KBM-7 (cell line): Measurements from ENCODE around the gene ZDHHC11B.

Source experiments
- DNase-seq: peaks from one replicate; pipeline ENCODE4 v3.0.0-alpha.2; 2015
- in situ Hi-C: fragments of 300-500 bp; cut with MboI; formaldehyde crosslinking; loops from 2 replicates; pipeline ENCODE4 v1.14.3; 2020; ENCODE audit warnings: low sequenced_read_pairs, low pct_unique_long_range_greater_than_20kb, mixed read lengths

The ZDHHC11B gene

GRCh38 chr5:669842-670395 lies 114.6 kb downstream of the ZDHHC11B start:
- no peak for DNase-seq
- in situ Hi-C loops: no loop called here

GRCh38 chr5:669111-669841 lies 115.3 kb downstream of the ZDHHC11B start:
- in situ Hi-C loops: no loop called here
- no peak for DNase-seq

DNA sequence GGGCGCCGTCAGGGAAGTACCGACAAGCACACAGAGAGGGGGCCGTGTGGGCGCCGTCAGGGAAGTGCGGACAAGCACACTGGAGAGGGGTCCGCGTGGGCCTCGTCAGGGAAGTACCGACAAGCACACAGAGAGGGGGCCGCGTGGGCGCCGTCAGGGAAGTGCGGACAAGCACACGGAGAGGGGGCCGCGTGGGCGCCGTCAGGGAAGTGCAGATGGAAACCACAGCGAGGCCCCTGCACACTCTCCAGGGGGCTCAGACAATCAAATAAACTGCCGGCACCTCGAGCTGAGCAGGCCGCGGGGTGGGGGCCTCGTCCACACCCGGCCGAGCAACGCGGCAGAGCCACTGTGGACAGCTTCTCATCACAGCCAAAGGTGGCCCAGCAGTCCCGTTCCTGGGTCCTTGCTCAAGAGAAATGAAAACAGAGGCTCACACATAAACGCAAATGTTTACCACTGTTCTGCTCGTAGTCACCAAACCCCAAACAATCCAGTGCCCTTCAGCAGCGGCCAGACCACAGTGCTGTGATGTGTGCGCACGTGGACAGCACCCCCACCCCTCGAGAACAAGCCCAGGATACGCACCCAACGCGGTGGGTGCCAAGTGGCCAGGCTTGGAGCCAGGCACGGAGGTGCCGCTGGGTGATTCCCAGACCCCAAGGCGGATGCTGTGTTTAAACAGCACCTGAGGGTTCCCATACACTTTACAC lies 116.1 kb downstream of the ZDHHC11B start:
- in situ Hi-C loops: no loop called here

DNA sequence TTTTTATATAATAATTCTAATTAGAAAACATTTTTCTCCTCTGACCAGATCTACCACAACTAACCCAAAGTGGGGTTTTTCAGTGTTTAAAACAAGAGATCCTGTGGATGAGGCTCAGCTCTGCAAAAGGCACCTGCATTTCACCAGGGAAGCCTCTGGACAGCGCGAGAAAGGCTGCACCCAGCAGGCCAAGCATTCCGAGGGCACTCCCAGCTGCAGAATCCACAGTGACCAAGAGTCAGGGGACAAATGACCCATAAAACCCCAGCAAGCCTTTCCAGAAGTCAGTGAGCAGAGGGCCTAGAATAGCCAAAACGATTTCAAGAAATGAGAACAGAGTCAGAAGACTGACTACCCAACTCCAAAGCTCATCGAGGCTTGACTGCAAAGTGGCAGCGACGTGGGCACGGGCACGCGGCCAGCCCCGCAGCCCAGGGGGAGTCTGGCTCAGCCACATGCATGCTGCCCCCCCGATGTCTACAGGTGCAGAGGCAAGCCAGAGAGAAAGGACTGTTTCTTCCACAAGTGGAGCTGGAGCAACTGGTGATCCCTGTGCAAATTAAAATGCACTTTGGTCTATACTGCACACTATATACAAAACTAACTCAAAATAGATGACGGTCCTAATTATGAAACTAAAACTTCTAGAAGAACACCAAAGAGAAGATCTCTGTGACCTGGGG lies 117.6 kb downstream of the ZDHHC11B start:
- in situ Hi-C loops: no loop called here
- DNase-seq: no peak

More for the DNA sequence above, 116.1 kb downstream of the ZDHHC11B start:
- no peak for DNase-seq

DNA sequence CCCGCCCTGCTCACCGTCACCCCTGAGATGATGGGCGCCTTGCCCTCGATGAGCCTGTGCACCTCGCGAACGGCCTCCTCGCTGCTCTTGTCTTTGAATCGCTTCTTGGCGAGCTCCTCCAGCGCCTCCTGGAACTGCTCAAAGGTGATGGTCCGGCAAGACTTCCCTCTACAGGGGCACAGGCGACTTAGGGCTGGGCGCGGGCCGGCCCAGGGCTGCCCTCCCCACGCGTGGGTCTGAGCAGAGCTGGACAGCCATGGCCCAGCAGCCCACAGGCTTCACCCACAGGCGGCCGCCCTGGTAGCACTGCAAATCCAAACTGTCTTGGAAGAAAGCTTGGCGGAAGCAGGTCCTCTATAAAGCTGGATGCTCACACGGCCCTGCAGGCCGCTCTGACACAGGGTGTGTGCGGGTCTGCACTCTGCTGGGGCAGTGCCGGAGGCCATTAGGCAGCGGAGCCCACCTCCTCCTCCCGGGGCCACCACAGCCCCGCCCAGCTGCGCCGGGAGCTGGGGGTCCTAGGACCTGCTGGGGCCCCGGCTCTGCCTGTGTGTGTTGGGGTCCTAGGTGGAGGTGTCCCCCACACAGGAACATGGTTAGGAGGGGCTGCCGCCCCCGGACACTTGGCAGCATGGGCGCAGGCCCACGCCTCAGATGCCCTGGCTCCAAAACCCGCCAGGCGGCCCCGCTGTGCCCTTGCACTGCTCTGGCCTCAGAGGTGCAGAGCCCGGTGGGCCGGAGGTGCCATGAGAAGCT lies 118.4 kb downstream of the ZDHHC11B start:
- in situ Hi-C loops: no loop called here
- DNase-seq: no peak

DNA sequence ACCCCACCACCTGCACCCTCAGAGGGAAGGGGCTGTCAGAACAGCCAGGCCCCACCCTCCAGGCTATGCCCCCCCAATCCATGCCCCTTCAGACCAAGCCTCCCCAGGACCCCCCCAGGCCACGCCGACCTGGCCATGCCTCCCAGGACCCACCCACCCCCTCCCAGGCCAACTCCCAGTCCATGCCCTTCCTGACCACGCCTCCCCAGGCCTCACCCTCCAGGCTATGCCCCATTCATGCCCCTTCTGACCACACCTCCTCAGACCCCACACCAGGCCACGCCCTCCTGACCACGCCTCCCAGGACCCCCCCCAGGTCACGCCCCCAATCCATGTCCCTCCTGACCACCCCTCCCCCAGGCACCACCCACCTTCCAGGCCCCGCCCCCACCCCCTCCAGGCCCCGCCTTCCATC lies 119.0 kb downstream of the ZDHHC11B start:
- in situ Hi-C loops: no loop called here
- no peak for DNase-seq

GRCh38 chr5:664994-665360 lies 119.6 kb downstream of the ZDHHC11B start:
- in situ Hi-C loops: no loop called here
- DNase-seq: no peak

- DNase-seq: no peak
- in situ Hi-C loops: no loop called here
Observed at GRCh38 chr5:664343-664993, 120.1 kb downstream of the ZDHHC11B start.

DNA sequence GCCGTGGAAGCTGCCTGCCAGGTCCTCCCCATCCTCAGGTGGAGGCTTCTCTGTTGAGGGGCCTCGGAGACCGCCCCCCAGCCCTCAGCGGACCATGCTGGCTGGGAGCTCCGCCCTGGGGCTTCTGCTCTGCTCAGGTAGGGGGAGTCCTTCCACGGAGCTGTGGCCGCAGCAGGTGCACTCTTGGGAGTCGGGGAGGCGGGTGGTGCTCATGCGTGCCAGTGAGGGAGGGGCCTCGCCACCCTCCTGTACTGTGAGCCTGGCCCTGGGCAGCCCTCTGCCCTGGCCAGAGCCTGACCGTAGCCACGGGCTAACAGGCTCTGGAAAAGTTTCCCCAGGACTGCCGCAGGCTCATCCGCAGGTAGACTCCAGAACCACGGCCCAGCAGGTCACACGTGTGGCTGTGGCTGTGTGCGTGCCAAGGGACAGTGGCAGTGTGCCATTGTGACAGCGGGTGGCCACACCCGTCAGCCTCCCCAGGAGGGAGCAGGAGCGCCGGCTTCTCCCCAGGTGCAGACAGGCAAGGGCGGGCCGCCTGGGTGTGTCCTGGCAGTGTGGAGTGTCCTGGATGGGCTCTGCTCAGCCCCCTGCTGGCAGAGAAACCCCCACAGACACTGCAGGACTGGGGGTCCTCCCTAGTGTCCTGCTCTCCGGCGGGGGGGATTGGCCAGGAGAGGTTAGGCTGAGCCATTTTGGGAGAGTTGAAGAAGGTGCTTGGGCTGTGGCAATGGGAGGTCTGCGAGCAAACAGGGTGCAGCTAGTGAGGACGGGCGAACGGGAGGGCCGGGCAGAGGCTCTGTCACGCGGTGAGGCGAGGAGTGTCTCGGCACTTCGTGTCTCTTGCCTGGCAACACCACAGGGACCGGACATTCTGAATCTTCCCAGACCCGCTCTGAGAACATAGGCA lies 120.8 kb downstream of the ZDHHC11B start:
- in situ Hi-C loops: no loop called here
- no peak for DNase-seq

GRCh38 chr5:662751-663435 lies 121.6 kb downstream of the ZDHHC11B start:
- in situ Hi-C loops: no loop called here
- DNase-seq: no peak

- in situ Hi-C loops: no loop called here
- DNase-seq: no peak
Observed at GRCh38 chr5:661891-662750, 122.4 kb downstream of the ZDHHC11B start.

DNA sequence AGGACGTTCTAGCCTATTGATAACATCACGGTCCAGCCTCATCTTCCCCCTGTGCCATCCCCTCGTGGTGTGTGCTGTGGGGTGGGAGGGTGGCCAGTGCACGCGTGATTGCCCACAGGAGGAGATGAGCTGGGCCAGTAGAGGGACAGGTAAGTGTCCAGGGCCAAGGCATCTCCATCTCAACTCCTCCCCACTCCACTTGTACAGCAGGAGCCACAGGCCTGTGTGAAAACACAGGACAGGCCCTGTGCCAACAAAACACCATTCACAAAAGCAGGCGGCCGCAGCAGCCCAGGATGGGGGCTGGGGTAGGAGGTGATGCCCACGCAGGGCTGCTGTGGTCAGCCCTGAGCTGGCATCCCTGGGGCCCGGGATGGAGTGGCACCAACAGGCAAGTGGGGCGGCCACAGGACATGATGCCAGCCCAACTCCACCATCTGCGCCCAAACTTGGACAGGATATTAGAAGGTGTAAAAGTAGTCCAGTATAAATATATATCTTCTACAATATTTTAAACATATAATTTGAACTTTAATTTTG lies 124.0 kb downstream of the ZDHHC11B start:
- DNase-seq: no peak
- in situ Hi-C loops: no loop called here
